Renal cortex interstitium (tissue), 11 donors: ENCODE measurements around the gene SARNP. TPM values are rescaled to one million over a fixed set of nuclear protein-coding genes. Genes with fewer than 3 reads are reported as not detected.

ENCODE experiments used
- DNase-seq, 11 donors: peaks; one replicate each; pipeline ENCODE4 v3.0.0-alpha.2; 2013; ENCODE audit warnings: low read depth in 9 of 11, low spot score in 4 of 11; ENCODE audit errors: extremely low read depth in 1 of 11
- polyA plus RNA-seq, 3 donors: library from polyadenylated mRNA; unstranded; fragments of 120-200 nt; gene quantifications; one replicate each; pipeline ENCODE4 v1.2.1, GENCODE V29; 2013; ENCODE audit not compliant: insufficient read length in 3 of 3

SARNP gene
- polyA plus RNA-seq, 3 donors, result 97.2 to 143 (median 119) TPM

DNA sequence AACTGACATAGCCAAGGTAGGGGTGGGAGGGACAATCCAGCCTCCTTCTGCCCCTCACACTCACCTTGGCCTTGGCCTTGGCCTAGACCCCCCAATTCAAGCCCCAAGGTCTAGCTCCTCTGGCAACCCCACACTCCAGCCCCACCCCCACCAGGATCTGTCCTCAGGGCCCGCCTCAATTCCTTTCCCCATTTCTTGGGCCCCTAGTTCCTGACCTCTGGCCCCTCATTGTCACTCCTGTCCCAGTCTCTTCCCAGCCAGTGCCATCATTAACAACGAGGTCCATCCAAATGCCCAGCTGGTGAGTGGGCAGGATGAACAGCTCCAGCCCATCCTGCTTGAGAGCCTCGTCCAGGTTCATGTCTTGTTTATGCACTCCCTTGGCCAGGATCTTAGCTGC, 81.4 kb downstream of the SARNP start:
- DNase-seq, result no peak

DNA sequence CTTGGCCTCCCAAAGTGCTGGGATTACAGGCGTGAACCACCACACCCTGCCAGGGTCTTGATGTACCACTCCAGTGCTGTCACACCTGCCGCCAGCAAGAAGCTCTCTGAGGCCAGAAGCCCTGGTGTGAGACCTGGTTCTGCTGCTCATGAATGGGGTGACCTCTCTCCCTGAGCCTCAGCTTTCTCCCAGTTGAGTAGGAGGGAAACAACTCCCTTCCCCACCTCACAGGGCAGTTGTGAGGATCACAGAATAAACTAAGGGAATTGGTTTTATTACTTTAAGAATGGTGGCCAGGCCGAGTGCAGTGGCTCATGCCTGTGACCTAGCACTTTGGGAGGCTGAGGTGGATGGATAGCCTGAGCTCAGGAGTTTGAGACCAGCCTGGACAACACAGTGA, 82.9 kb downstream of the SARNP start:
- no peak for DNase-seq

- no peak for DNase-seq
These were observed 83.7 kb downstream of the SARNP start for GRCh38 chr12:55733858-55734257.

GRCh38 chr12:55733021-55733555, 84.4 kb downstream of the SARNP start:
- DNase-seq, result no peak

DNA sequence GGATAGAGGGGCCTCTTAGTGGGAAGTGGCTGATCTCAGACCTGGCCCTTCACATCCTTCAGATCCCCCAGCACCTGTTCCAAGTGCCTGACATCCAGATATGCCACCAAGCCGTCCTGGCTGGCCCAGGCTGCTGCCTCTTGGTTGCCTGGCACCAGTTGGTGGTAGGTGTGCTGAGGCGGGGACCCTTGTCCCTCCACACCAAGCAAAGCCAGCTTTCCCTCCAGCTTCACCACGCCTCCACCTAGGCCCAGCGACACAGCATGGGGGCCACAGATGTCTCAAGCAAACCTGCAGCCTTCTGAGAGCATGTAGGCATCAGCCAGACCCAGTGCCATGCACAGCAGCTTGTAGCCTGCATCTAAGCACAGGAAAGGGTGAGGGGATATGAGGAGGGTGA, 85.2 kb downstream of the SARNP start:
- no peak for DNase-seq

- no peak for DNase-seq
These were observed 87.4 kb downstream of the SARNP start for GRCh38 chr12:55729819-55730818.

GRCh38 chr12:55728939-55729818, 88.3 kb downstream of the SARNP start, which contains the start of gene CD63:
Gene CD63, minus strand, starts transcription at chr12:55729009. Its CDS starts 668 bp downstream, at chr12:55728341.
- peak in 6 of 11 donors; percentile 82 to 91 (median 85) for DNase-seq

GRCh38 chr12:55728186-55728938, 89.2 kb downstream of the SARNP start:
- DNase-seq, result peak in 2 of 11 donors; percentile 66 to 70

GRCh38 chr12:55727643-55728185, 89.8 kb downstream of the SARNP start:
- DNase-seq, result no peak

DNA sequence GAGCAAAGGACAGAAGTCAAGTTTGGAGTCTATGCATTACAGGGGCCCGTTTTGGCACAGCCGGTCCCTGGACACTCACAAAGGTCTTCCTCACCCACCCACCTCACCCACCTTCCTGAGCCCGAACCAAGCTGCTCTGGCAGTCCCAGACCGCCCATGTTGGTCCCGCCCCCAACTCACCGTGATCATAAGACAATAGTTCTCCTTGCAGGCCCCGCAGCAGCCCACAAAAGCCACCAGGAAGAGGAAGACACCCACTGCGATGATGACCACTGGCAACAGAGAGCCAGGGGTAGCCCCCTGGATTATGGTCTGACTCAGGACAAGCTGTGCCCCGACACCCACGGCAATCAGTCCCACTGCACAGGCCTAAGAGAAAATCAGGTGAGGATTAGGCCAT, 90.6 kb downstream of the SARNP start:
- DNase-seq, result no peak

DNA sequence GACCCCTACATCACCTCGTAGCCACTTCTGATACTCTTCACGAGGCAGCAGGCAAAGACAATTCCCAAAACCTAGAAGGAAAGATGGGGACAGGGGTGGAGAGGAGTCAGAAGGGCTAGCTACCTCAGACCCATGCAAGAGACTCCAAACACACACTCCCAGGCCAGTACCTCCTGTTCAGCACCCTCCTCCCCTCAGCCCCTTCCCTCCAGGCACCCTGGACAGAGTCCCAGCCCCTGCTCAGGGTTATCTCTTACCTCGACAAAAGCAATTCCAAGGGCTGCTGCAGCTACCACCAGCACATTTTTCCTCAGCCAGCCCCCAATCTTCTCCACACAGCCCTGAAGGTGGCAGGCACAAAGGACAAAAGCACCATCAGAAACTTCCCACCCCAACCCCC, 92.0 kb downstream of the SARNP start:
- no peak for DNase-seq

- DNase-seq, result no peak
These were observed 92.6 kb downstream of the SARNP start for GRCh38 chr12:55724940-55725309.

DNA sequence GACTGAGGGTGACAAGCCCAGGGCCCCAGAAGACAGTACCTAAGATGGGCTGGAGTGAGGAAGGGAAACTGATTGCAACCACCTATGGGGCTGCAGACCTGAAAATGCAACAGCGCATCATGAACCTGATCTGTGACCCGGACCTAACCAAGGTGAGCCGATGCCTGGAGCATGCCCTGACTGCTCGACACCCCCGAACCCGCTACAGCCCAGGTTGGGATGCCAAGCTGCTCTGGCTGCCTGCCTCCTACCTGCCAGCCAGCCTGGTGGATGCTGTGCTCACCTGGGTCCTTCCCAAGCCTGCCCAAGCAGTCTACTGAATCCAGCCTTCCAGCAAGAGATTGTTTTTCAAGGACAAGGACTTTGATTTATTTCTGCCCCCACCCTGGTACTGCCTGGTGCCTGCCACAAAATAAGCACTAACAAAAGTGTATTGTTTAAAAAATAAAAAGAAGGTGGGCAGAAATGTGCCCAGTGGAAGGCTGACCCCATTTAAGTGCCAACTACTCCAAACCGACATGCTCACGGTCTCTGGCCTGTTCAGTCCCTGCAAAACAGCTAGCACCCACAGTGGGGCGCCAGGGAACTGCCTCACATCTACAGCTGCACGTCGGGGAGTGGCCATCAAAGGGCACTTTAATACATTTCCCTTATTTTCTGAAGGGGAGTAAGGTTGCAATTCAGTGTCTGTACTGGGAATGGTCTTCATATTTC, 93.1 kb downstream of the SARNP start:
- no peak for DNase-seq

DNA sequence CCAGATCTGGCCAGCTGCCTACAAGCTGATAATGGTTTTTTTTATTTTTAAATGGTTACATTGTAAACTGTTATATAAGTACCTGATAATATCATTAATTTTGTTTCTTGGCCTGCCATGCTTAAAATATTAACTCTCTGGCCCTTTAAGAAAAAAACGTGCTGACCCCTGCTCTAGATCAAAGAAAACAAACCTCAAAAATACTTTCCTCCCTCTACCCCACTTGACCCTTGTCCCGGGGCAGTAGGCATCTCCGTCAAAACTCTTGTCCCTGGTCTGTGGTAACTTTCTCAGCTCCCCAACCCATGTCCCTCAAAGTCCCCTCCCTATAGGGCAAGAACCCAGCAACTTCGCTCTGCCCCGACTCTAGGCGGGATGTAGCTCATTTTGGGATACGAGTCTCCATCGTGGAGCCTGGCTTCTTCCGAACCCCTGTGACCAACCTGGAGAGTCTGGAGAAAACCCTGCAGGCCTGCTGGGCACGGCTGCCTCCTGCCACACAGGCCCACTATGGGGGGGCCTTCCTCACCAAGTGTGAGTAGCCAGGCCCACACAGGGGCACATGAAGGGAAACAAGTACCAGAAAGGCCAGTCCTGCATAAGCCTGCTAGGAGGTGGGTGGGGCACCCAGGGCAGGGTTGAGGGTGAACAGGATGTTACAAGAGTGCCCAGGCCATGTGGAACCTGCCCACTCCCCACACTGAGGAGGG, 93.9 kb downstream of the SARNP start:
- DNase-seq, result no peak

DNA sequence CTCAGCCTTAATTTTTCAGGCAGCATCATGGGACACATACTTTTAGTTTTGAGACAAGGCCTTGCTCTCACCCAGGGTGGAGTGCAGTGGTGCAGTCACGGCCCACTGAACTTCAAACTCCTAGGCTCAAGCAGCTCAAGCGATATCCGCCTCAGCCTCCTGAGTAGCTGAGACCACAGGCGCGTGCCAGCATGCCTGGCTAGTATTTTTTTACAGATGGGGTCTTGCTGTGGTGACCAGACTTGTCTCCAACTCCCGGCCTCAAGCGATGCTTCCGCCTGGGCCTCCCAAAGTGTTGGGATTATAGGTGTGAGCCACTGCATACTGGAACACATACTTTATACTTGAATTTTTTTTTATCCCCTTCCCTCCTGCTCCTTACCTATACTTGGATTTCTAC, 94.6 kb downstream of the SARNP start:
- DNase-seq, result no peak

DNA sequence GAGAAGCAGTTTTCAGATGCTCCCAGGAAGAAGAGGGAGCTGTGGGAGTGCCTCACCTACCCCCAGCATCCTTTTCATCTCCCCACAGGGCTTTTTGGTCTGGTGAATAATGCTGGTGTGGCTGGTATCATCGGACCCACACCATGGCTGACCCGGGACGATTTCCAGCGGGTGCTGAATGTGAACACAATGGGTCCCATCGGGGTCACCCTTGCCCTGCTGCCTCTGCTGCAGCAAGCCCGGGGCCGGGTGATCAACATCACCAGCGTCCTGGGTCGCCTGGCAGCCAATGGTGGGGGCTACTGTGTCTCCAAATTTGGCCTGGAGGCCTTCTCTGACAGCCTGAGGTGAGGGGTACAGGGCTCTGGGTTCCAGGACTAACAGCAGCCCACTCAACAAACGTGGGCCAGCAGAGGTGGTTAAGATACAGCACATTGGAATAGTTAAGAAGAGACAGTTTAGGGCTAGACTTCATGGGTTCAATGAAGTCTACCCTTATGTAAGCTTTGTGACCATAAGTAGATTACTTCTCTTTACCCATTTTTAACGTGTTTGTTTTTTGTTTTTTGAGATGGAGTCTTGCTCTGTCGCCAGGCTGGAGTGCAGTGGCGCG, 95.8 kb downstream of the SARNP start:
- DNase-seq, result no peak

DNA sequence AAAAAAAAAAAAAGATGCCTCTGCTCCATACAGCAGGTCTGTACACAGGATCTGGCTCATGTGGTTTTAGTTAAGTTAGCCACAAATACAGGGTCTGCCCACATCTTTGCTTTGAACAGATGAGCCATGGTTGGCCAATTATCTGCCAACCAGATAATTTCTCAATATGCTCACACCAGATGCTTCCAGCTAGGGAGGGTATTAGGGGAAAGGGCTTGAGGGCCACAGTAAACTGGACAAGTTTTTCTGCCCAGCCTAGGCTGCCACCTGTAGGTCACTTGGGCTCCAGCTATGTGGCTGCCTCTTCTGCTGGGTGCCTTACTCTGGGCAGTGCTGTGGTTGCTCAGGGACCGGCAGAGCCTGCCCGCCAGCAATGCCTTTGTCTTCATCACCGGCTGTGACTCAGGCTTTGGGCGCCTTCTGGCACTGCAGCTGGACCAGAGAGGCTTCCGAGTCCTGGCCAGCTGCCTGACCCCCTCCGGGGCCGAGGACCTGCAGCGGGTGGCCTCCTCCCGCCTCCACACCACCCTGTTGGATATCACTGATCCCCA, 96.6 kb downstream of the SARNP start:
- DNase-seq, result no peak
